Rectal smooth muscle tissue (tissue), 1 donor: ENCODE data around the gene CDH12.

ENCODE experiments used
- H3K27ac ChIP-seq: one replicate; pipeline ENCODE4 v1.7.0; 2013; ENCODE audit warnings: low read depth, low read length, inconsistent platforms
- H3K27me3 ChIP-seq: one replicate; pipeline ENCODE4 v1.7.0; 2013; ENCODE audit warnings: low read length; ENCODE audit not compliant: control insufficient read depth, insufficient read depth
- H3K36me3 ChIP-seq: one replicate; pipeline ENCODE4 v1.7.0; 2013; ENCODE audit warnings: low read length; ENCODE audit not compliant: control insufficient read depth, insufficient read depth
- H3K4me1 ChIP-seq: one replicate; pipeline ENCODE4 v1.7.0; 2013; ENCODE audit warnings: low read length; ENCODE audit not compliant: control insufficient read depth, insufficient read depth
- H3K4me3 ChIP-seq: one replicate; pipeline ENCODE4 v1.7.0; 2013; ENCODE audit warnings: low read length
- H3K9ac ChIP-seq: one replicate; pipeline ENCODE4 v1.7.0; 2013; ENCODE audit warnings: low read length

Gene CDH12

GRCh38 chr5:22470408-22470807 lies 382.7 kb downstream of the CDH12 start:
- no peak overlapping the region for H3K4me3 ChIP-seq
- H3K27ac ChIP-seq, result no peak overlapping the region
- no peaks in the 10 kb centered on the region for H3K27me3 ChIP-seq
- H3K4me1 ChIP-seq, result no peaks in the 10 kb centered on the region
- no peaks in the 10 kb centered on the region for H3K36me3 ChIP-seq
- no peak overlapping the region for H3K9ac ChIP-seq

- H3K9ac ChIP-seq, result no peak overlapping the region
- H3K36me3 ChIP-seq, result no peaks in the 10 kb centered on the region
- H3K4me1 ChIP-seq, result no peaks in the 10 kb centered on the region
- H3K4me3 ChIP-seq, result no peak overlapping the region
- no peaks in the 10 kb centered on the region for H3K27me3 ChIP-seq
- H3K27ac ChIP-seq, result no peak overlapping the region
Observed at GRCh38 chr5:22465616-22466015, 387.5 kb downstream of the CDH12 start.

GRCh38 chr5:22465177-22465576 lies 388.0 kb downstream of the CDH12 start:
- no peak overlapping the region for H3K9ac ChIP-seq
- no peaks in the 10 kb centered on the region for H3K27me3 ChIP-seq
- no peak overlapping the region for H3K27ac ChIP-seq
- H3K36me3 ChIP-seq, result no peaks in the 10 kb centered on the region
- H3K4me1 ChIP-seq, result no peaks in the 10 kb centered on the region
- H3K4me3 ChIP-seq, result no peak overlapping the region

GRCh38 chr5:22460189-22460588 lies 393.0 kb downstream of the CDH12 start:
- no peak overlapping the region for H3K9ac ChIP-seq
- no peaks in the 10 kb centered on the region for H3K27me3 ChIP-seq
- H3K4me3 ChIP-seq, result no peak overlapping the region
- H3K4me1 ChIP-seq, result no peaks in the 10 kb centered on the region
- H3K27ac ChIP-seq, result no peak overlapping the region
- H3K36me3 ChIP-seq, result no peaks in the 10 kb centered on the region

DNA sequence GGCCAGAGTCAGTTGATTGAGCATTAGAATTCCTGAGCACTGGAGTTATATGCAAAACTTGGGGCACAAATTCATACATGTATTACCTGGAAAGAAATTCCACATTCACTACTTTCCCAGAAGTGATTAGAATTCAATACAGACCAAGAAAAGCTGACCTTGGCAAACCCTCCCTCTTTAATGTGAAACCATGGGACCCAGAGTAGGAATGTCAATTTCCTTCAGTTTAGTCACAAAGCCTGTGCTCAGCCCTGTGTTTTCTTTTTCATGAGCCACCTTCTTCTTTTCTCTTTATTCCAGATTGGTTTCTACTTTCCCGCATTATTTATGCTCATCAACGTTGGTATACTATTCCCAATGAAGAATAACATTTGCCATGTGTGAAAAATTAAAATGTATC lies 420.2 kb downstream of the CDH12 start:
- H3K4me1 ChIP-seq, result no peaks in the 10 kb centered on the region
- no peaks in the 10 kb centered on the region for H3K27me3 ChIP-seq
- H3K27ac ChIP-seq, result no peak overlapping the region
- no peak overlapping the region for H3K4me3 ChIP-seq
- H3K36me3 ChIP-seq, result no peaks in the 10 kb centered on the region
- no peak overlapping the region for H3K9ac ChIP-seq

DNA sequence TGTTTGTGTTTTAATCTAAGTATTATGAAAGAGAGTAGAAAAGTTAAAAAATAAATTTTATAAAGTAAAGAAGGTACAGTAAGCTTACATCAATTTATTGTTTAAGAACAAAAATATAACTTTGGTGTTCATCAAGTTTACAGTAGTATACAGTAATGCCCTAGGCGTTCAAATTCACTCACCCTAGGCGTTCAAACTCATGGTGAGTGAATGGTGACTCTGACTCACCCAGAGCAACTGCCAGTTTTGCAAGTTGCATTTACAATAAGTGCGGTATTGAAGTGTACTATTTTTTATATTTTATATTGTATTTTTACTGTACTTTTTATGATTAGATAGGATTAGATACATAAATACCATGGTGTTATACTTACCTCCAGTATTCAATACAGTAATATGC lies 421.3 kb downstream of the CDH12 start:
- no peaks in the 10 kb centered on the region for H3K4me1 ChIP-seq
- H3K4me3 ChIP-seq, result no peak overlapping the region
- no peak overlapping the region for H3K9ac ChIP-seq

DNA sequence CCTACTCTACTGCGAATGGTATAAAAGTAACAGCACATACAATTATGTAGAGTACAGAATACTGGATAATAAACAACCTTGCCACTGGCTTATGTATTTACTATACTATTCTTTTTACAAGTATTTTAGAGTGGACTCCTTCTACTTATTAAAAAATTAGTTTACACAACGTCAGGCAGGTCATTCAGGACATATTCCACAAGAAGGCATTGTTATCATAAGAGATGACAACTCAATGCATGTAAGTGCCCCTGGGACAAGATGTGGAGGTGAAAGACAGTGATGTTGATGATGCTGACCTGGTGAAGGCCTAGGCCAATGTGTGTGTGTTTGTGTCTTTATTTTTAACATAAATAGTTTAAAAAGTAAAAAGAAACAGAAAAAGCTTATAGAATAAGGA lies 421.7 kb downstream of the CDH12 start:
- H3K4me3 ChIP-seq, result no peak overlapping the region

More for the DNA sequence above, 421.3 kb downstream of the CDH12 start:
- H3K27me3 ChIP-seq, result no peaks in the 10 kb centered on the region
- no peaks in the 10 kb centered on the region for H3K36me3 ChIP-seq
- H3K27ac ChIP-seq, result no peak overlapping the region

GRCh38 chr5:22411554-22412349 lies 441.4 kb downstream of the CDH12 start:
- Histone ChIP-seq H3K27me3 (no peaks in the 10 kb centered on the region), H3K27ac (no peak overlapping the region), H3K36me3 (no peaks in the 10 kb centered on the region), H3K4me3 (no peak overlapping the region), H3K9ac (no peak overlapping the region), H3K4me1 (no peaks in the 10 kb centered on the region)

More for the DNA sequence above, 421.7 kb downstream of the CDH12 start:
- no peak overlapping the region for H3K27ac ChIP-seq
- no peaks in the 10 kb centered on the region for H3K4me1 ChIP-seq
- H3K36me3 ChIP-seq, result no peaks in the 10 kb centered on the region
- H3K27me3 ChIP-seq, result no peaks in the 10 kb centered on the region
- no peak overlapping the region for H3K9ac ChIP-seq

- Histone ChIP-seq H3K4me3 (no peak overlapping the region), H3K36me3 (no peaks in the 10 kb centered on the region), H3K27ac (no peak overlapping the region), H3K9ac (no peak overlapping the region), H3K27me3 (no peaks in the 10 kb centered on the region), H3K4me1 (no peaks in the 10 kb centered on the region)
Observed at GRCh38 chr5:22391956-22392355, 461.2 kb downstream of the CDH12 start.

DNA sequence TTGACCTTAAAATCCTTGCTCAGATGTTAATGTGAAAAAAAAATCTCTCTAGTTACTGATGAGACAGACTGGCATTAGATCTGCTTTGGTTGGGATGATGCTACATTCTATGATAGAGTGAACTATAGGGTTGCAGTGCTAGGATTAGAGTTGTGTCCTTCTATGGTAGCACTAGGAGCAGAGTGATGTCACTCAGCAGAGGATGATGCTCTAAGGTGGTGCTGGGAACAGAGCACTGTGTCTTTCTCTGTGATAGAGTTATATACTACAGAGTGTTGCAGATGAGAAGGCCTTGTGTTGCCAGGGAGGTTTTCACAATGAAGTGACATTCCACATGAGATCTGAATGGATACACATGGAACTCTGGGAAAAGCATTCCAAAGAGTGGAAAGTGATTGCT lies 462.3 kb downstream of the CDH12 start:
- Histone ChIP-seq H3K4me1 (no peaks in the 10 kb centered on the region), H3K9ac (no peak overlapping the region), H3K36me3 (no peaks in the 10 kb centered on the region), H3K27me3 (no peaks in the 10 kb centered on the region), H3K27ac (no peak overlapping the region), H3K4me3 (no peak overlapping the region)

DNA sequence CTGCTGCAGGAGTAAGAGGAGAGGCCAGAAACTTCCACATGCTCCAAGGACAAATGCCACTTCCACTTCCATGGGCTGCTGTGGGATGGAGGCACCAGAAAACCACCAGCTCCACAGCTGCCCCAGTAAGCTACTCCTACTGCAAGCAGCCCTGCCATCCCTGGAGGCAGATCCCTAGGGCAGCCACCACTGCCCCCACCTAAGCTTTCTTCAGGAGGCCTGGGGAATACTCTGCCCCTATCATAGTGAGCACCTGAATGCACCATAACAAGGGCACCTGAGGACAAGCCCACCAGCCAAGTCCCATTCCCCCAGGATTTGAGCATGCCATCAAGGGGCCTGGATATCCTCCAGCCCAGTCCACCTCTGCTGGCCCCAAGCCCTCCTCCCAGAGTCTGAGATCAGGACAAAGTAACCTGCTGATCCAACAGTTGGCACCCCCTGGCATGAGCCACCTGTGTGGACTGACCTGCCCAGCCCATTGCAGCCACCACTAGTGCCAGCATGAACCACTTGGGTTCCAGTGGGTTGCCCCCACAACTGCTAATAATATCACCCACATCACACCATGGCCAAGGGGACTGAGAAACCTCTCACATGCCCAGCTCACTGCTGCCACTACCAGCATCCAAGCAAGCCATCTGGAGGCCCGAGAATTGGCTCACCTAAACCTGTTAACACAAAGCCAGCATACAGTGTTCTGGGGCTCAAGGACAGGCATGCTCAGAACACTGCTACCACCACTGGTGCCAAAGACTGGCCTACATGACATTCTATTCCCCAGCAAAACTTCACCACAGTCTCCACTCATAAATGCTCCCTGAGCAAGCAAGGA lies 480.1 kb downstream of the CDH12 start:
- Histone ChIP-seq H3K27me3 (no peaks in the 10 kb centered on the region), H3K9ac (no peak overlapping the region), H3K36me3 (no peaks in the 10 kb centered on the region), H3K4me1 (no peaks in the 10 kb centered on the region), H3K4me3 (no peak overlapping the region), H3K27ac (no peak overlapping the region)

DNA sequence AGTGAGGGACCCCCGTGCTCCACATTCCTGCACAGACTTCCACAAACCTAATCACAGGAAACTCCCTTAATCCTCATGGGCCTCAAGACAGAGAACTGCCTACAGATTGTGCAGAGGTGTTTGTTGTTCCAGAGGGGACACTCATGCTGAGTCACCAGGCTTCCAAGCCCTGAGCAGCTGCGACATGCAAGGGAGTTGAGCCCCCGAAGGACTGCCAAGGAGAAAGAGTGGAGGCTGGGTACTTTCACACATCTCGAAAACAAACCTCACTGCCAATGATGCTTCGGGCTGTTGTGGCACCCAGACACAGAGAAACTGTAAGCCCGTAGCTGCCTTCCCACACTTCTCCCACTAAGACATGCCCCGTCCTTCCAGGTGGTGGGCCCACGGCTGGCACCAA lies 480.8 kb downstream of the CDH12 start:
- no peak overlapping the region for H3K27ac ChIP-seq
- no peaks in the 10 kb centered on the region for H3K36me3 ChIP-seq
- no peak overlapping the region for H3K4me3 ChIP-seq
- no peaks in the 10 kb centered on the region for H3K4me1 ChIP-seq
- H3K9ac ChIP-seq, result no peak overlapping the region
- no peaks in the 10 kb centered on the region for H3K27me3 ChIP-seq
